HCT116 (cell line): ENCODE data around the gene RNASET2. TPM values are rescaled to one million over a fixed set of nuclear protein-coding genes. Genes with fewer than 3 reads are reported as not detected.

Experiments used
- ATAC-seq: fragments of 200-7000 bp; cut with Tn5 transposase; 2 replicates; pipeline ENCODE4 v1.9.1; 2020; ENCODE audit warnings: mild to moderate bottlenecking, moderate library complexity
- BruUV-seq: library from RNA; stranded (reverse); fragments of 400-500 nt; replicated peaks from 2 replicates; lab custom pipeline; 2021; lab: Mats Ljungman, UMichigan
- CTCF ChIA-PET: fragments of 300-600 bp; sonication (Branson Sonifier 250); formaldehyde crosslinking; loops from one replicate; lab custom pipeline; 2021; ENCODE audit warnings: antibody characterized with exemption; lab: Charles Lee
- POLR2A ChIA-PET: fragments of 300-600, 350-600 bp; sonication (Branson Sonifier 250); formaldehyde crosslinking; loops from one replicate; lab custom pipeline; 2021; ENCODE audit warnings: antibody characterized with exemption; lab: Charles Lee
- RAD21 ChIA-PET, 2 experiments: fragments of 300-600 bp; sonication (Branson Sonifier 250); formaldehyde crosslinking; loops; one replicate each; lab custom pipeline; 2023; ENCODE audit warnings: low total read pairs in 2 of 2; ENCODE audit not compliant: uncharacterized antibody in 2 of 2, unreplicated experiment in 2 of 2, low non-redundant PET in 1 of 2; lab: Charles Lee
- DNase-seq: peaks from one replicate; pipeline ENCODE4 v3.0.0-alpha.2; 2010; ENCODE audit warnings: low read depth, low spot score
- H2AFZ ChIP-seq: fragments of 200-600 bp; shearing (Covaris generic), sonication (generic); 2 replicates; pipeline ENCODE4 v1.6.1; 2017; ENCODE audit warnings: low read depth, mixed run types, mixed read lengths, antibody characterized with exemption, low read length; ENCODE audit not compliant: poor library complexity, severe bottlenecking
- H3K27ac ChIP-seq: 2 replicates; pipeline ENCODE4 v1.5.1; 2012; ENCODE audit warnings: low read depth, low read length
- H3K27me3 ChIP-seq: fragments of 200-600 bp; sonication (generic); 2 replicates; pipeline ENCODE4 v1.6.1; 2016; ENCODE audit warnings: mixed run types, low read length, mixed read lengths; ENCODE audit not compliant: insufficient read depth
- H3K36me3 ChIP-seq, 2 experiments: fragments of 200-500 bp in 1 of 2; fragments of 200-600 bp in 1 of 2; sonication (Bioruptor generic) in 1 of 2; sonication (generic) in 1 of 2; 2 replicates each; pipeline versions ENCODE4 v1.5.1 to v1.6.1; 2014 to 2016; ENCODE audit warnings: low read length in 2 of 2, inconsistent platforms in 1 of 2, mixed read lengths in 1 of 2, mixed run types in 1 of 2; ENCODE audit not compliant: insufficient read depth in 2 of 2, control insufficient read depth in 1 of 2
- H3K4me1 ChIP-seq, 2 experiments: fragments of 200-600 bp in 1 of 2; sonication (generic) in 1 of 2; 2 replicates each; pipeline versions ENCODE4 v1.5.1 to v1.6.1; 2012 to 2017; ENCODE audit warnings: low read length in 2 of 2, inconsistent platforms in 1 of 2, mild to moderate bottlenecking in 1 of 2, mixed read lengths in 1 of 2, mixed run types in 1 of 2, moderate library complexity in 1 of 2; ENCODE audit not compliant: insufficient read depth in 2 of 2, control insufficient read depth in 1 of 2
- H3K4me2 ChIP-seq: fragments of 200-600 bp; sonication (generic); 2 replicates; pipeline ENCODE4 v1.6.1; 2017; ENCODE audit warnings: mixed run types, low read length, mixed read lengths
- H3K4me3 ChIP-seq, 2 experiments: fragments of 200-600 bp in 1 of 2; sonication (generic) in 1 of 2; replicated peaks in 1 of 2; 2 replicates each; pipeline ENCODE4 v1.5.1; 2011 to 2016; ENCODE audit warnings: low read length in 2 of 2, control low read depth in 1 of 2, low read depth in 1 of 2, mild to moderate bottlenecking in 1 of 2, mixed read lengths in 1 of 2, mixed run types in 1 of 2
- H3K79me2 ChIP-seq: fragments of 200-600 bp; sonication (generic); 2 replicates; pipeline ENCODE4 v1.6.1; 2017; ENCODE audit warnings: mild to moderate bottlenecking, mixed run types, low read length, moderate library complexity, mixed read lengths; ENCODE audit not compliant: insufficient read depth
- H3K9ac ChIP-seq: fragments of 200-600 bp; sonication (generic); 2 replicates; pipeline ENCODE4 v1.6.1; 2016; ENCODE audit warnings: low read length, mixed read lengths
- H3K9me2 ChIP-seq: fragments of 200-600 bp; sonication (generic), shearing (Covaris generic); 2 replicates; pipeline ENCODE4 v1.6.1; 2017; ENCODE audit warnings: mixed run types, mild to moderate bottlenecking, moderate library complexity; ENCODE audit not compliant: insufficient read depth
- H3K9me3 ChIP-seq, 2 experiments: fragments of 200-500 bp in 1 of 2; fragments of 200-600 bp in 1 of 2; sonication (Bioruptor generic) in 1 of 2; sonication (generic) in 1 of 2; 2 replicates each; pipeline ENCODE4 v1.6.1; 2014 to 2017; ENCODE audit warnings: low read length in 2 of 2, mixed read lengths in 2 of 2, inconsistent platforms in 1 of 2, low read depth in 1 of 2, mild to moderate bottlenecking in 1 of 2, mixed run types in 1 of 2, moderate library complexity in 1 of 2; ENCODE audit not compliant: control insufficient read depth in 1 of 2, insufficient read depth in 1 of 2
- H4K20me1 ChIP-seq: fragments of 200-600 bp; sonication (generic), shearing (Covaris generic); 2 replicates; pipeline ENCODE4 v1.6.1; 2017; ENCODE audit warnings: mixed run types, mild to moderate bottlenecking, moderate library complexity; ENCODE audit not compliant: insufficient read depth
- CBX3 ChIP-seq: IDR thresholded peaks from 2 replicates; pipeline ENCODE4 v1.6.1; 2012; ENCODE audit warnings: low read depth
- CEBPB ChIP-seq: IDR thresholded peaks from 2 replicates; pipeline ENCODE4 v1.6.1; 2012; ENCODE audit warnings: low read depth
- ELF1 ChIP-seq: IDR thresholded peaks from 2 replicates; pipeline ENCODE4 v1.6.1; 2012; ENCODE audit warnings: low read depth, borderline replicate concordance
- EZH2 ChIP-seq: fragments of 200-600 bp; sonication (generic); IDR thresholded peaks from 2 replicates; pipeline ENCODE4 v1.6.1; 2017; ENCODE audit warnings: antibody characterized with exemption, mixed run types
- EZH2phosphoT487 ChIP-seq: fragments of 200-600 bp; IDR thresholded peaks from 2 replicates; pipeline ENCODE4 v1.6.1; 2018; ENCODE audit warnings: antibody characterized with exemption, borderline replicate concordance
- POLR2AphosphoS5 ChIP-seq: IDR thresholded peaks from 2 replicates; pipeline ENCODE4 v1.6.1; 2011; ENCODE audit warnings: mild to moderate bottlenecking, low read depth, low read length, moderate library complexity
- RAD21 ChIP-seq: IDR thresholded peaks from 2 replicates; pipeline ENCODE4 v1.6.1; 2012; ENCODE audit warnings: low read depth, mild to moderate bottlenecking
- SIN3A ChIP-seq: IDR thresholded peaks from 2 replicates; pipeline ENCODE4 v1.6.1; 2012; ENCODE audit warnings: low read depth
- SP1 ChIP-seq: IDR thresholded peaks from 2 replicates; pipeline ENCODE4 v1.6.1; 2012; ENCODE audit warnings: low read depth
- SRF ChIP-seq: IDR thresholded peaks from 2 replicates; pipeline ENCODE4 v1.6.1; 2012; ENCODE audit warnings: low read depth
- YY1 ChIP-seq: IDR thresholded peaks from 2 replicates; pipeline ENCODE4 v1.6.1; 2011; ENCODE audit warnings: low read length, low read depth, moderate library complexity, mild to moderate bottlenecking; ENCODE audit not compliant: insufficient replicate concordance; ENCODE audit errors: extremely low read depth
- intact Hi-C: fragments of 100-400 bp; cut with micrococcal nuclease; formaldehyde crosslinking; loops from 2 replicates; pipeline ENCODE4 v1.10.0; 2022
- total RNA-seq: library from RNA; stranded (reverse); gene quantifications from one replicate; pipeline ENCODE4 v1.2.1, GENCODE V29; 2021; ENCODE audit not compliant: unreplicated experiment
- TF ChIP-seq, protein P1 (sequence below): IDR thresholded peaks from 2 replicates; pipeline ENCODE4 v1.6.1; 2012
- TF ChIP-seq, protein P2 (sequence below): IDR thresholded peaks from 2 replicates; pipeline ENCODE4 v1.6.1; 2011; ENCODE audit warnings: mild to moderate bottlenecking, low read length, moderate library complexity; ENCODE audit not compliant: insufficient replicate concordance; ENCODE audit errors: extremely low read depth
- TF ChIP-seq, protein P3 (sequence below): IDR thresholded peaks from 2 replicates; pipeline ENCODE4 v1.6.1; 2012; ENCODE audit warnings: low read depth

Gene RNASET2
- total RNA-seq, 1 experiment from 2014 or later, result 32.8 TPM

DNA sequence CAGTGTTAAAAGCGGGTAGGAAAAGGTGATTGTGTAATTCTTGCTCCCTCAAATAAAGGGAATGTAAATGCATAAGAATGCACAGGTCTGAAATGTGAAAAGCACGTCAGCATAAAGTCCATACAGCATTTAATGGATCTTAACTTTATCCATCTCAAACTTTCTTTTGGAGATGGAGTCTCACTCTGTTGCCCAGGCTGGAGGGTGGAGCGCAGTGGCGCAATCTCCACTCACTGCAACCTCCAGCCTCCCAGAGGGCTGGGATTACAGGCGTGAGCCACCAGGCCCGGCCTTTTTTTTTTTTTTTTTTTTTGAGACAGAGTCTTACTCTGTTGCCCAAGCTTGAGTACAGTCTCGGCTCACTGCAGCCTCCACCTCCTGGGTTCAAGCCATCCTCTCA, 33.4 kb downstream of the RNASET2 start:
- Histone ChIP-seq H3K27me3 (no peaks in the 10 kb centered on the region), H3K9ac (no peak overlapping the region), H3K36me3 (no peaks in the 10 kb centered on the region), H3K4me3 (no peak overlapping the region), H3K79me2 (no peaks in the 10 kb centered on the region), H4K20me1 (no peaks in the 10 kb centered on the region), H3K4me1 (no peaks in the 10 kb centered on the region), H3K27ac (no peak overlapping the region), H3K9me3 (no peaks in the 10 kb centered on the region)
- POLR2A ChIA-PET, result no interaction called here
- RAD21 ChIA-PET, result no interaction called here
- BruUV-seq, result no TSS peak
- intact Hi-C loops, result no loop called here
- ATAC-seq (no peak), DNase-seq (no peak)
- CTCF ChIA-PET, result no interaction called here
- TF ChIP-seq CBX3, result no peak
- TF ChIP-seq EZH2phosphoT487, result no peak
- no peak for TF ChIP-seq SIN3A
- TF ChIP-seq POLR2AphosphoS5, result no peak
- TF ChIP-seq, all 23 proteins: peak for 0
- Histone ChIP-seq H3K4me2 (no peak overlapping the region), H3K9me2 (no peaks in the 10 kb centered on the region), H2AFZ (no peak overlapping the region)

DNA sequence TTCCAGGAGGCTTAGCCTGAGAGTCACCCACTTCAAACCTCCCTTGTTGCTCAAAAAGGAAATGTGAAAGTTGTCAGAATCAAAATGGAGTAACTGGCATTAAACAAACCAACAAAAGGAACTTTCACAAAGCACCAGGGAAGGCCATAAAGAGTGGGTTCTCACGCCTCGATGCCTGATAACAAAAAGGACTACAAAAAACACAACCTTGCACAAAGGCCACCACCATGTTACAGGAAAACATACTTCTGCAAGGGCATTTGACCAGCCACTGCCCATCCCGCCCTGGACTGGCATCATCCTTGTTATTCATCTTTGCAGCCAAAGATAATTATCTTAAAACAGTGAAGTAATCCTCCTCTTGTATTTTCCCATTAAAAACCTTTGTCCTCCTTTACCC, 34.8 kb downstream of the RNASET2 start:
- intact Hi-C loops, result no loop called here
- Histone ChIP-seq H3K4me1 (no peaks in the 10 kb centered on the region), H3K4me2 (no peak overlapping the region), H3K36me3 (no peaks in the 10 kb centered on the region), H2AFZ (no peak overlapping the region), H3K4me3 (no peak overlapping the region)
- no peak for DNase-seq
- TF ChIP-seq, protein P1, sequence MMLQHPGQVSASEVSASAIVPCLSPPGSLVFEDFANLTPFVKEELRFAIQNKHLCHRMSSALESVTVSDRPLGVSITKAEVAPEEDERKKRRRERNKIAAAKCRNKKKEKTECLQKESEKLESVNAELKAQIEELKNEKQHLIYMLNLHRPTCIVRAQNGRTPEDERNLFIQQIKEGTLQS, result no peak
- TF ChIP-seq SRF (no peak), POLR2AphosphoS5 (no peak), YY1 (no peak), EZH2phosphoT487 (no peak), CEBPB (no peak), EZH2 (no peak), SP1 (no peak), RAD21 (no peak), ELF1 (no peak), SIN3A (no peak)
- TF ChIP-seq, protein P2, sequence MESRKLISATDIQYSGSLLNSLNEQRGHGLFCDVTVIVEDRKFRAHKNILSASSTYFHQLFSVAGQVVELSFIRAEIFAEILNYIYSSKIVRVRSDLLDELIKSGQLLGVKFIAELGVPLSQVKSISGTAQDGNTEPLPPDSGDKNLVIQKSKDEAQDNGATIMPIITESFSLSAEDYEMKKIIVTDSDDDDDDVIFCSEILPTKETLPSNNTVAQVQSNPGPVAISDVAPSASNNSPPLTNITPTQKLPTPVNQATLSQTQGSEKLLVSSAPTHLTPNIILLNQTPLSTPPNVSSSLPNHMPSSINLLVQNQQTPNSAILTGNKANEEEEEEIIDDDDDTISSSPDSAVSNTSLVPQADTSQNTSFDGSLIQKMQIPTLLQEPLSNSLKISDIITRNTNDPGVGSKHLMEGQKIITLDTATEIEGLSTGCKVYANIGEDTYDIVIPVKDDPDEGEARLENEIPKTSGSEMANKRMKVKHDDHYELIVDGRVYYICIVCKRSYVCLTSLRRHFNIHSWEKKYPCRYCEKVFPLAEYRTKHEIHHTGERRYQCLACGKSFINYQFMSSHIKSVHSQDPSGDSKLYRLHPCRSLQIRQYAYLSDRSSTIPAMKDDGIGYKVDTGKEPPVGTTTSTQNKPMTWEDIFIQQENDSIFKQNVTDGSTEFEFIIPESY, result no peak
- TF ChIP-seq, protein P3, sequence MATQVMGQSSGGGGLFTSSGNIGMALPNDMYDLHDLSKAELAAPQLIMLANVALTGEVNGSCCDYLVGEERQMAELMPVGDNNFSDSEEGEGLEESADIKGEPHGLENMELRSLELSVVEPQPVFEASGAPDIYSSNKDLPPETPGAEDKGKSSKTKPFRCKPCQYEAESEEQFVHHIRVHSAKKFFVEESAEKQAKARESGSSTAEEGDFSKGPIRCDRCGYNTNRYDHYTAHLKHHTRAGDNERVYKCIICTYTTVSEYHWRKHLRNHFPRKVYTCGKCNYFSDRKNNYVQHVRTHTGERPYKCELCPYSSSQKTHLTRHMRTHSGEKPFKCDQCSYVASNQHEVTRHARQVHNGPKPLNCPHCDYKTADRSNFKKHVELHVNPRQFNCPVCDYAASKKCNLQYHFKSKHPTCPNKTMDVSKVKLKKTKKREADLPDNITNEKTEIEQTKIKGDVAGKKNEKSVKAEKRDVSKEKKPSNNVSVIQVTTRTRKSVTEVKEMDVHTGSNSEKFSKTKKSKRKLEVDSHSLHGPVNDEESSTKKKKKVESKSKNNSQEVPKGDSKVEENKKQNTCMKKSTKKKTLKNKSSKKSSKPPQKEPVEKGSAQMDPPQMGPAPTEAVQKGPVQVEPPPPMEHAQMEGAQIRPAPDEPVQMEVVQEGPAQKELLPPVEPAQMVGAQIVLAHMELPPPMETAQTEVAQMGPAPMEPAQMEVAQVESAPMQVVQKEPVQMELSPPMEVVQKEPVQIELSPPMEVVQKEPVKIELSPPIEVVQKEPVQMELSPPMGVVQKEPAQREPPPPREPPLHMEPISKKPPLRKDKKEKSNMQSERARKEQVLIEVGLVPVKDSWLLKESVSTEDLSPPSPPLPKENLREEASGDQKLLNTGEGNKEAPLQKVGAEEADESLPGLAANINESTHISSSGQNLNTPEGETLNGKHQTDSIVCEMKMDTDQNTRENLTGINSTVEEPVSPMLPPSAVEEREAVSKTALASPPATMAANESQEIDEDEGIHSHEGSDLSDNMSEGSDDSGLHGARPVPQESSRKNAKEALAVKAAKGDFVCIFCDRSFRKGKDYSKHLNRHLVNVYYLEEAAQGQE, result no peak
- TF ChIP-seq, all 23 proteins: peak for 0
- Histone ChIP-seq H4K20me1 (no peaks in the 10 kb centered on the region), H3K79me2 (no peaks in the 10 kb centered on the region), H3K9me2 (no peaks in the 10 kb centered on the region), H3K9me3 (no peaks in the 10 kb centered on the region), H3K9ac (no peak overlapping the region), H3K27ac (no peak overlapping the region), H3K27me3 (no peaks in the 10 kb centered on the region)
- RAD21 ChIA-PET, result no interaction called here
- BruUV-seq, result no TSS peak
- ATAC-seq, result no peak
- CTCF ChIA-PET, result no interaction called here
- POLR2A ChIA-PET, result no interaction called here
